PC-3 (cell line): ENCODE data around the gene RBM33.

ENCODE experiments used
- EZH2 ChIP-seq: fragments of 300-600 bp; sonication (generic); IDR thresholded peaks from one replicate; pipeline ENCODE4 v1.6.1; 2017; ENCODE audit warnings: antibody characterized with exemption, mild to moderate bottlenecking, low read length; ENCODE audit not compliant: unreplicated experiment
- TF ChIP-seq, protein P1 (sequence below): fragments of 300-600 bp; sonication (generic); conservative IDR thresholded peaks from 2 replicates; pipeline ENCODE4 v1.5.1; 2017; ENCODE audit warnings: antibody characterized with exemption, low read depth, mild to moderate bottlenecking, low read length

DNA sequence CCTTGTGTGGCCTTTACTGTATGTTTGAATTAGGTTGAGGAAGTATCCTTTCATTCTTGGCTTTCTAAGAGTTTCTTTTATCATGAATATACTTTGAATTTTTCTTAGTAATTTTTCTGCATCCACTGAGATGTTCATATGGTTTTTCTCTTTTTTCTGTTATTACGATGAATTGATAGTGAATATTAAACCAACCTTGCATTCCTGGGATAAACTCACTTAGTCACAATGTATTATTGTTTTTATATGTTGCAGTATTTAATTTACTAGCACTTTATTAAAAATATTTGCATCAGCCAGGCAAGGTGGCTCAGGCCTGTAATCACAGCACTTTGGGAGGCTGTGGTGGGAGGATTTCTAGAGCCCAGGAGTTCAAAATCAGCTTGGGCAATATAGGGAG, 15.3 kb upstream of the RBM33 start:
- TF ChIP-seq, protein P1, sequence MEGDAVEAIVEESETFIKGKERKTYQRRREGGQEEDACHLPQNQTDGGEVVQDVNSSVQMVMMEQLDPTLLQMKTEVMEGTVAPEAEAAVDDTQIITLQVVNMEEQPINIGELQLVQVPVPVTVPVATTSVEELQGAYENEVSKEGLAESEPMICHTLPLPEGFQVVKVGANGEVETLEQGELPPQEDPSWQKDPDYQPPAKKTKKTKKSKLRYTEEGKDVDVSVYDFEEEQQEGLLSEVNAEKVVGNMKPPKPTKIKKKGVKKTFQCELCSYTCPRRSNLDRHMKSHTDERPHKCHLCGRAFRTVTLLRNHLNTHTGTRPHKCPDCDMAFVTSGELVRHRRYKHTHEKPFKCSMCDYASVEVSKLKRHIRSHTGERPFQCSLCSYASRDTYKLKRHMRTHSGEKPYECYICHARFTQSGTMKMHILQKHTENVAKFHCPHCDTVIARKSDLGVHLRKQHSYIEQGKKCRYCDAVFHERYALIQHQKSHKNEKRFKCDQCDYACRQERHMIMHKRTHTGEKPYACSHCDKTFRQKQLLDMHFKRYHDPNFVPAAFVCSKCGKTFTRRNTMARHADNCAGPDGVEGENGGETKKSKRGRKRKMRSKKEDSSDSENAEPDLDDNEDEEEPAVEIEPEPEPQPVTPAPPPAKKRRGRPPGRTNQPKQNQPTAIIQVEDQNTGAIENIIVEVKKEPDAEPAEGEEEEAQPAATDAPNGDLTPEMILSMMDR, result no peak
- TF ChIP-seq EZH2, result no peak
